Hepatocyte (in vitro differentiated cells): ENCODE results near the gene IL4I1.

ENCODE experiments used
- CTCF ChIP-seq: fragments of 200-600 bp; sonication (generic); IDR thresholded peaks from 2 replicates; pipeline ENCODE4 v1.5.1; 2016; ENCODE audit warnings: antibody characterized with exemption, mild to moderate bottlenecking; ENCODE audit not compliant: poor library complexity
- EZH2phosphoT487 ChIP-seq: fragments of 200-600 bp; sonication (generic); IDR thresholded peaks from one replicate; pipeline ENCODE4 v1.6.1; 2018; ENCODE audit warnings: antibody characterized with exemption, mild to moderate bottlenecking, low read depth, moderate library complexity; ENCODE audit not compliant: unreplicated experiment, severe bottlenecking

- TF ChIP-seq EZH2phosphoT487, result no peak
- TF ChIP-seq CTCF, result no peak
These were observed 47.1 kb downstream of the IL4I1 start for GRCh38 chr19:49849433-49850220.
